Ishikawa (cell line): ENCODE data around the gene ACAD11.

ENCODE experiments used
- CREB1 ChIP-seq: IDR thresholded peaks from 2 replicates; pipeline ENCODE4 v1.6.1; 2012; ENCODE audit warnings: low read depth
- EP300 ChIP-seq: IDR thresholded peaks from 2 replicates; pipeline ENCODE4 v1.6.1; 2012; ENCODE audit warnings: borderline replicate concordance
- NFIC ChIP-seq: IDR thresholded peaks from 2 replicates; pipeline ENCODE4 v1.6.1; 2012
- RAD21 ChIP-seq: IDR thresholded peaks from 2 replicates; pipeline ENCODE4 v1.6.1; 2012; ENCODE audit warnings: low read depth
- YY1 ChIP-seq: IDR thresholded peaks from 2 replicates; pipeline ENCODE4 v1.6.1; 2012; ENCODE audit warnings: low read depth
- TF ChIP-seq, protein P1 (sequence below): IDR thresholded peaks from 2 replicates; pipeline ENCODE4 v1.6.1; 2012
- TF ChIP-seq, protein P2 (sequence below): IDR thresholded peaks from 2 replicates; pipeline ENCODE4 v1.6.1; 2012
- TF ChIP-seq, protein P3 (sequence below): IDR thresholded peaks from 2 replicates; pipeline ENCODE4 v1.6.1; 2012; ENCODE audit warnings: low read depth, mild to moderate bottlenecking

DNA sequence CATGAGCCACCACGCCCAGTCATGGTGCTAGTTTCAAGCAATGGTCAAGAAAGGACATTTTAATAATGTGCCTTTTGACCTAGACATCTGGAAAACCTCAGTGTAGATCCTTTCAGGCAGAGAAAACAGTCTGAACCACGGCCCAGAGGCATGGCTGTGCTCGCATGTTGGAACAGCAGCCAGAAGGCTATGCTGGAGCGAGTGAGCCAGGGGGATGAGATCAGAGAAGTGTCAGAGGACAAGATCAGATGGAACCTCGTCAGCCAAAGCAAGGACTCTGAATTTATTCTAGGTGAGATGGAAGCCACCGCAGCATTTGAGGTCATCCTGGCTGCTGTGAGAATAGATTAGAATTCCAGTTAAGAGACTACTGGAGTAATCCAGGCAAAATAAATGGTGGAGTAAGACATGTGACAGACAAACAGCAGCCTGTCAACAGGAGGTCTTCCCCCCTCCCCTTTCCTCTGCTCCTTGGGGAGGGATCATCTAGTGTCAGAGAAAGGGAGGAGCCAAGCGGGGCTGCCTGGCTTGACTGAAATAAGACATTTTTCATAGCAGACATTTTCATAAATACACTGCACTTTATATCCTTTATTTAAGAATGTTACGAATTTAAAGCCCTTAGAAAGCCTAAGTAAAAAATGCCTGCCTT is 103.0 kb downstream of the ACAD11 start:
- TF ChIP-seq, protein P1, sequence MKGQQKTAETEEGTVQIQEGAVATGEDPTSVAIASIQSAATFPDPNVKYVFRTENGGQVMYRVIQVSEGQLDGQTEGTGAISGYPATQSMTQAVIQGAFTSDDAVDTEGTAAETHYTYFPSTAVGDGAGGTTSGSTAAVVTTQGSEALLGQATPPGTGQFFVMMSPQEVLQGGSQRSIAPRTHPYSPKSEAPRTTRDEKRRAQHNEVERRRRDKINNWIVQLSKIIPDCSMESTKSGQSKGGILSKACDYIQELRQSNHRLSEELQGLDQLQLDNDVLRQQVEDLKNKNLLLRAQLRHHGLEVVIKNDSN = no peak
- TF ChIP-seq NFIC (no peak), YY1 (no peak), RAD21 (no peak), CREB1 (no peak), EP300 (no peak)
- TF ChIP-seq, protein P2, sequence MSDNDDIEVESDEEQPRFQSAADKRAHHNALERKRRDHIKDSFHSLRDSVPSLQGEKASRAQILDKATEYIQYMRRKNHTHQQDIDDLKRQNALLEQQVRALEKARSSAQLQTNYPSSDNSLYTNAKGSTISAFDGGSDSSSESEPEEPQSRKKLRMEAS = no peak
- TF ChIP-seq, protein P3, sequence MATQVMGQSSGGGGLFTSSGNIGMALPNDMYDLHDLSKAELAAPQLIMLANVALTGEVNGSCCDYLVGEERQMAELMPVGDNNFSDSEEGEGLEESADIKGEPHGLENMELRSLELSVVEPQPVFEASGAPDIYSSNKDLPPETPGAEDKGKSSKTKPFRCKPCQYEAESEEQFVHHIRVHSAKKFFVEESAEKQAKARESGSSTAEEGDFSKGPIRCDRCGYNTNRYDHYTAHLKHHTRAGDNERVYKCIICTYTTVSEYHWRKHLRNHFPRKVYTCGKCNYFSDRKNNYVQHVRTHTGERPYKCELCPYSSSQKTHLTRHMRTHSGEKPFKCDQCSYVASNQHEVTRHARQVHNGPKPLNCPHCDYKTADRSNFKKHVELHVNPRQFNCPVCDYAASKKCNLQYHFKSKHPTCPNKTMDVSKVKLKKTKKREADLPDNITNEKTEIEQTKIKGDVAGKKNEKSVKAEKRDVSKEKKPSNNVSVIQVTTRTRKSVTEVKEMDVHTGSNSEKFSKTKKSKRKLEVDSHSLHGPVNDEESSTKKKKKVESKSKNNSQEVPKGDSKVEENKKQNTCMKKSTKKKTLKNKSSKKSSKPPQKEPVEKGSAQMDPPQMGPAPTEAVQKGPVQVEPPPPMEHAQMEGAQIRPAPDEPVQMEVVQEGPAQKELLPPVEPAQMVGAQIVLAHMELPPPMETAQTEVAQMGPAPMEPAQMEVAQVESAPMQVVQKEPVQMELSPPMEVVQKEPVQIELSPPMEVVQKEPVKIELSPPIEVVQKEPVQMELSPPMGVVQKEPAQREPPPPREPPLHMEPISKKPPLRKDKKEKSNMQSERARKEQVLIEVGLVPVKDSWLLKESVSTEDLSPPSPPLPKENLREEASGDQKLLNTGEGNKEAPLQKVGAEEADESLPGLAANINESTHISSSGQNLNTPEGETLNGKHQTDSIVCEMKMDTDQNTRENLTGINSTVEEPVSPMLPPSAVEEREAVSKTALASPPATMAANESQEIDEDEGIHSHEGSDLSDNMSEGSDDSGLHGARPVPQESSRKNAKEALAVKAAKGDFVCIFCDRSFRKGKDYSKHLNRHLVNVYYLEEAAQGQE = no peak
